Upper lobe of left lung (tissue), 4 donors: Measurements from ENCODE around the gene PLCL2.

Experiments used
- EP300 ChIP-seq, 4 donors: sonication (generic); formaldehyde crosslinking; IDR thresholded peaks; one replicate each; pipeline ENCODE4 v1.5.1; 2017; ENCODE audit warnings: antibody characterized with exemption in 4 of 4, control low read depth in 2 of 4
- POLR2A ChIP-seq, 4 donors: fragments of 450-650 bp; IDR thresholded peaks; one replicate each; pipeline ENCODE4 v1.5.1; 2016 to 2017; ENCODE audit warnings: antibody characterized with exemption in 4 of 4, mild to moderate bottlenecking in 2 of 4
- POLR2AphosphoS5 ChIP-seq, 2 donors: sonication (generic); formaldehyde crosslinking; IDR thresholded peaks; one replicate each; pipeline ENCODE4 v1.5.1; 2017; ENCODE audit warnings: antibody characterized with exemption in 2 of 2
- TF ChIP-seq, protein P1 (sequence below), 6 experiments: fragments of 450-650 bp in 4 of 6; fragments of 200-600 bp in 2 of 6; sonication (generic) in 2 of 6; IDR thresholded peaks; one replicate each; pipeline ENCODE4 v1.5.1; 2016 to 2019; ENCODE audit warnings: antibody characterized with exemption in 6 of 6

DNA sequence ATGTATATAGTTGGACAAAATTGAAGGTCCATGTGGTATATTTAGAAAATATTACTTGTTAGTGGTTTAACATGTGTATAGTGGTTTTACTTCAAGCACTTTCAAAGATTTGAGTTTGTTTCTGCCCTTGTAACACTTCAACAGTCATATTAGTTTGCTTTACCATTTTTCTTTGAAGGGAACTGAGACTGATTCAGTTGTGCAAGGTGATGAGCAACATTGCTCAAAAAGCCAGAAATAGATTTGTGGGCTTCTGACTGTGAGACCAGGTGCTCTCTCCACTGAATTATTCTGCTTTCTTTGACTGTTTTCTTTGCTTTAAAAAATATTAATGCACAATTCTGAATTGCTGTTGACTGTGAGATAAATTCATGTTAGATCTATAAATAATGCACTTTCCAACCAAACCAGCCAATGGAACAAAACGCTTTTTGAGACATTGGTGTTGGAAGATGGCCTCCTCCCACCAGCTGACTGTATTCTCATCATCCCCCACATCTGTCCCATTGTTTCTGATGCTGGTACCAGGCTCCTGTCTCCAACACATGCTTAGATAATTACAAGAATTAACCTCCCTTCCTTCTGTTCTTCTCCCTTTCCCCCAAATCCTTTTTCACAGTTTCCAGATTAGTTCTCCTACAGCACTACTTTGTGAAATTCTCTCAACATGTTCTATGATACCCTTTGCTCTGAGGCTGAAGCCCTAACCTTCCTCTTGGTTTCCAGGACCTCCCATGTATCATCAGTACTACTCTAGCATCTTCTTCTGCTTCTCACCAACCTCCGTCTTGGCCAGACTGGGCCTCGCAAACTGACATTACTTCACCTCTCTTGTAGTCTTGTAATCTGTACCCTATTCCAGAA is 27.9 kb downstream of the PLCL2 start:
- TF ChIP-seq POLR2A (IDR thresholded peaks at IDR 0.05) (no peak), POLR2AphosphoS5 (IDR thresholded peaks at IDR 0.05) (no peak), EP300 (IDR thresholded peaks at IDR 0.05) (no peak)
- TF ChIP-seq, protein P1, sequence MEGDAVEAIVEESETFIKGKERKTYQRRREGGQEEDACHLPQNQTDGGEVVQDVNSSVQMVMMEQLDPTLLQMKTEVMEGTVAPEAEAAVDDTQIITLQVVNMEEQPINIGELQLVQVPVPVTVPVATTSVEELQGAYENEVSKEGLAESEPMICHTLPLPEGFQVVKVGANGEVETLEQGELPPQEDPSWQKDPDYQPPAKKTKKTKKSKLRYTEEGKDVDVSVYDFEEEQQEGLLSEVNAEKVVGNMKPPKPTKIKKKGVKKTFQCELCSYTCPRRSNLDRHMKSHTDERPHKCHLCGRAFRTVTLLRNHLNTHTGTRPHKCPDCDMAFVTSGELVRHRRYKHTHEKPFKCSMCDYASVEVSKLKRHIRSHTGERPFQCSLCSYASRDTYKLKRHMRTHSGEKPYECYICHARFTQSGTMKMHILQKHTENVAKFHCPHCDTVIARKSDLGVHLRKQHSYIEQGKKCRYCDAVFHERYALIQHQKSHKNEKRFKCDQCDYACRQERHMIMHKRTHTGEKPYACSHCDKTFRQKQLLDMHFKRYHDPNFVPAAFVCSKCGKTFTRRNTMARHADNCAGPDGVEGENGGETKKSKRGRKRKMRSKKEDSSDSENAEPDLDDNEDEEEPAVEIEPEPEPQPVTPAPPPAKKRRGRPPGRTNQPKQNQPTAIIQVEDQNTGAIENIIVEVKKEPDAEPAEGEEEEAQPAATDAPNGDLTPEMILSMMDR (IDR thresholded peaks at IDR 0.05), result no peak
